CD14-positive monocyte (primary cell): ENCODE measurements around the gene TNFRSF13B. TPM values are rescaled to one million over a fixed set of nuclear protein-coding genes. Genes with fewer than 3 reads are reported as not detected.

ENCODE experiments used
- DNase-seq, 3 donors: peaks; one replicate each; pipeline ENCODE4 v3.0.0-alpha.2; 2011 to 2022
- H2AFZ ChIP-seq: 2 replicates; pipeline ENCODE4 v1.6.0; 2012; ENCODE audit warnings: mild to moderate bottlenecking, low read depth, low read length, inconsistent platforms; ENCODE audit not compliant: insufficient read depth, poor library complexity, severe bottlenecking
- H3K27ac ChIP-seq, 2 donors: 1 replicate in 1 of 2; 2 replicates in 1 of 2; pipeline ENCODE4 v1.5.1; 2012 to 2013; ENCODE audit warnings: low read length in 2 of 2, control low read depth in 1 of 2, inconsistent platforms in 1 of 2, low read depth in 1 of 2, mild to moderate bottlenecking in 1 of 2
- H3K27me3 ChIP-seq, 2 donors: one replicate each; pipeline versions ENCODE4 v1.6.0 to v1.6.1; 2011 to 2013; ENCODE audit warnings: low read length in 2 of 2; ENCODE audit not compliant: control insufficient read depth in 2 of 2, insufficient read depth in 2 of 2
- H3K36me3 ChIP-seq, 2 donors: replicated peaks in 1 of 2; 1 replicate in 1 of 2; 2 replicates in 1 of 2; pipeline versions ENCODE4 v1.5.1 to v1.6.1; 2012 to 2013; ENCODE audit warnings: low read length in 2 of 2, control low read depth in 1 of 2, inconsistent platforms in 1 of 2, mild to moderate bottlenecking in 1 of 2; ENCODE audit not compliant: insufficient read depth in 2 of 2, control insufficient read depth in 1 of 2
- H3K4me1 ChIP-seq, 2 donors: 1 replicate in 1 of 2; 2 replicates in 1 of 2; pipeline versions ENCODE4 v1.5.1 to v1.6.1; 2012 to 2013; ENCODE audit warnings: low read length in 2 of 2, control low read depth in 1 of 2, inconsistent platforms in 1 of 2, mild to moderate bottlenecking in 1 of 2, moderate library complexity in 1 of 2; ENCODE audit not compliant: insufficient read depth in 2 of 2, control insufficient read depth in 1 of 2
- H3K4me2 ChIP-seq: replicated peaks from 2 replicates; pipeline ENCODE3; 2012; ENCODE audit warnings: low read length, moderate library complexity, mild to moderate bottlenecking; ENCODE audit not compliant: poor library complexity, severe bottlenecking; ENCODE audit errors: extremely low read depth
- H3K4me3 ChIP-seq, 3 experiments: fragments of 200-600 bp in 1 of 3; sonication (generic) in 1 of 3; replicated peaks in 1 of 3; 1 replicate in 2 of 3; 2 replicates in 1 of 3; pipeline ENCODE4 v1.5.1; 2011 to 2013; ENCODE audit warnings: low read length in 3 of 3, mild to moderate bottlenecking in 3 of 3, control low read depth in 2 of 3, low read depth in 2 of 3, inconsistent platforms in 1 of 3, moderate library complexity in 1 of 3
- H3K79me2 ChIP-seq: 2 replicates; pipeline ENCODE4 v1.6.0; 2012; ENCODE audit warnings: mild to moderate bottlenecking, control low read depth, inconsistent platforms, low read length, moderate library complexity; ENCODE audit not compliant: insufficient read depth
- H3K9ac ChIP-seq: 2 replicates; pipeline ENCODE4 v1.6.0; 2017; ENCODE audit warnings: low read length, mild to moderate bottlenecking; ENCODE audit not compliant: insufficient read depth, poor library complexity, severe bottlenecking
- H3K9me3 ChIP-seq, 2 donors: replicated peaks in 1 of 2; 1 replicate in 1 of 2; 2 replicates in 1 of 2; pipeline versions ENCODE4 v1.5.1 to v1.6.1; 2012 to 2013; ENCODE audit warnings: low read length in 2 of 2, control low read depth in 1 of 2; ENCODE audit not compliant: control insufficient read depth in 1 of 2, insufficient read depth in 1 of 2
- H4K20me1 ChIP-seq: 2 replicates; pipeline ENCODE4 v1.6.0; 2012; ENCODE audit warnings: mild to moderate bottlenecking, low read length, control low read depth, moderate library complexity; ENCODE audit not compliant: insufficient read depth
- H3K27ac Mint-ChIP-seq, 7 donors: one replicate each; pipeline ENCODE4 v1.8.0; 2020; ENCODE audit warnings: mild to moderate bottlenecking in 7 of 7, mixed read lengths in 7 of 7, moderate library complexity in 6 of 7, inconsistent platforms in 2 of 7
- H3K27me3 Mint-ChIP-seq, 3 donors: one replicate each; pipeline ENCODE4 v1.8.0; 2021 to 2022; ENCODE audit warnings: low read depth in 3 of 3, mild to moderate bottlenecking in 3 of 3, mixed read lengths in 3 of 3, moderate library complexity in 3 of 3, inconsistent platforms in 1 of 3
- H3K36me3 Mint-ChIP-seq, 2 donors: one replicate each; pipeline ENCODE4 v1.8.0; 2020; ENCODE audit warnings: mixed read lengths in 2 of 2, inconsistent platforms in 1 of 2, mild to moderate bottlenecking in 1 of 2
- H3K4me1 Mint-ChIP-seq: one replicate; pipeline ENCODE4 v1.8.0; 2020; ENCODE audit warnings: mild to moderate bottlenecking, mixed read lengths
- H3K4me3 Mint-ChIP-seq, 2 donors: one replicate each; pipeline ENCODE4 v1.8.0; 2020; ENCODE audit warnings: mild to moderate bottlenecking in 2 of 2, mixed read lengths in 2 of 2, moderate library complexity in 1 of 2
- H3K9me3 Mint-ChIP-seq, 7 donors: one replicate each; pipeline ENCODE4 v1.8.0; 2020 to 2022; ENCODE audit warnings: mixed read lengths in 7 of 7, mild to moderate bottlenecking in 6 of 7, moderate library complexity in 6 of 7, inconsistent platforms in 2 of 7
- WGBS: methylation state at CpG from one replicate; pipeline ENCODE4 v1.1.5; 2013; ENCODE audit warnings: missing lambda C conversion rate; ENCODE audit not compliant: insufficient coverage; 5-methylcytosine and 5-hydroxymethylcytosine counted together
- intact Hi-C, 2 donors: fragments of 100-400 bp; cut with micrococcal nuclease; formaldehyde crosslinking; loops; one replicate each; pipeline versions ENCODE4 v1.15.0 to v1.15.1; 2023
- polyA plus RNA-seq, 3 donors: library from polyadenylated mRNA; depleted of rRNA in 1 of 3; unstranded in 2 of 3; stranded (reverse) in 1 of 3; fragments of 300-500 nt in 2 of 3; fragments of >200 nt in 1 of 3; fragmentation: Illumina TruSeq in 2 of 3; gene quantifications; 1 replicate in 2 of 3; 2 replicates in 1 of 3; pipeline ENCODE4 v1.2.3, GENCODE V29; 2012 to 2021
- TF ChIP-seq, protein P1 (sequence below): fragments of 200-600 bp; IDR thresholded peaks from one replicate; pipeline ENCODE4 v1.8.0; 2022; ENCODE audit warnings: antibody characterized with exemption, mild to moderate bottlenecking

The TNFRSF13B gene
- polyA plus RNA-seq, 3 donors: 0.21 to 0.47 TPM; not detected in 1

- TF ChIP-seq, protein P1, sequence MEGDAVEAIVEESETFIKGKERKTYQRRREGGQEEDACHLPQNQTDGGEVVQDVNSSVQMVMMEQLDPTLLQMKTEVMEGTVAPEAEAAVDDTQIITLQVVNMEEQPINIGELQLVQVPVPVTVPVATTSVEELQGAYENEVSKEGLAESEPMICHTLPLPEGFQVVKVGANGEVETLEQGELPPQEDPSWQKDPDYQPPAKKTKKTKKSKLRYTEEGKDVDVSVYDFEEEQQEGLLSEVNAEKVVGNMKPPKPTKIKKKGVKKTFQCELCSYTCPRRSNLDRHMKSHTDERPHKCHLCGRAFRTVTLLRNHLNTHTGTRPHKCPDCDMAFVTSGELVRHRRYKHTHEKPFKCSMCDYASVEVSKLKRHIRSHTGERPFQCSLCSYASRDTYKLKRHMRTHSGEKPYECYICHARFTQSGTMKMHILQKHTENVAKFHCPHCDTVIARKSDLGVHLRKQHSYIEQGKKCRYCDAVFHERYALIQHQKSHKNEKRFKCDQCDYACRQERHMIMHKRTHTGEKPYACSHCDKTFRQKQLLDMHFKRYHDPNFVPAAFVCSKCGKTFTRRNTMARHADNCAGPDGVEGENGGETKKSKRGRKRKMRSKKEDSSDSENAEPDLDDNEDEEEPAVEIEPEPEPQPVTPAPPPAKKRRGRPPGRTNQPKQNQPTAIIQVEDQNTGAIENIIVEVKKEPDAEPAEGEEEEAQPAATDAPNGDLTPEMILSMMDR: no peak
- Histone ChIP-seq H3K27ac (no peak overlapping the region), H3K4me1 (no peaks in the 10 kb centered on the region), H3K9ac (no peak overlapping the region), H3K4me2 (no peak overlapping the region), H3K4me3 (no peak overlapping the region), H3K36me3 (no peaks in the 10 kb centered on the region), H2AFZ (no peak overlapping the region), H3K79me2 (no peaks in the 10 kb centered on the region), H4K20me1 (no peaks in the 10 kb centered on the region), H3K27me3 (no peaks in the 10 kb centered on the region), H3K9me3 (no peaks in the 10 kb centered on the region)
- intact Hi-C loops: no loop called here
- Mint-ChIP-seq H3K36me3 (no peaks in the 10 kb centered on the region), H3K4me1 (peaks cover 2% of the 10 kb centered on the region), H3K27ac (no peak overlapping the region), H3K4me3 (no peak overlapping the region), H3K9me3 (no peaks in the 10 kb centered on the region), H3K27me3 (peaks cover 0 to 1% (median 0%) of the 10 kb centered on the region in 3 donors)
- WGBS: 94% methylated on average over 10 of the region's 15 CpGs
- no peak for DNase-seq
Observed at GRCh38 chr17:16925461-16926060, 46.4 kb downstream of the TNFRSF13B start.

- H3K4me1 ChIP-seq: no peaks in the 10 kb centered on the region
- H3K27me3 ChIP-seq: no peaks in the 10 kb centered on the region
- H3K4me2 ChIP-seq: no peak overlapping the region
- no peak overlapping the region for H3K9ac ChIP-seq
- TF ChIP-seq, protein P1: no peak
- no peak overlapping the region for H3K27ac ChIP-seq
- intact Hi-C loops: no loop called here
- DNase-seq: no peak
- H2AFZ ChIP-seq: no peak overlapping the region
- H3K4me1 Mint-ChIP-seq: peaks cover 2% of the 10 kb centered on the region
- WGBS: 100% methylated on average over 3 of the region's 10 CpGs
- no peak overlapping the region for H3K4me3 ChIP-seq
- no peak overlapping the region for H3K27ac Mint-ChIP-seq
- H3K79me2 ChIP-seq: no peaks in the 10 kb centered on the region
- no peaks in the 10 kb centered on the region for H3K36me3 Mint-ChIP-seq
- H3K27me3 Mint-ChIP-seq: peaks cover 0 to 1% (median 0%) of the 10 kb centered on the region in 3 donors
- H3K4me3 Mint-ChIP-seq: no peak overlapping the region
- peaks cover 0 to 2% (median 0%) of the 10 kb centered on the region in 7 donors for H3K9me3 Mint-ChIP-seq
- H4K20me1 ChIP-seq: no peaks in the 10 kb centered on the region
- H3K9me3 ChIP-seq: no peaks in the 10 kb centered on the region
- H3K36me3 ChIP-seq: no peaks in the 10 kb centered on the region
Observed at GRCh38 chr17:16924696-16925440, 47.0 kb downstream of the TNFRSF13B start.
